HepG2 (cell line): Measurements from ENCODE around the gene ATP8A2. TPM values are rescaled to one million over a fixed set of nuclear protein-coding genes. Genes with fewer than 3 reads are reported as not detected.

Experiments
- ATAC-seq: fragments of 200-7000 bp; cut with Tn5 transposase; 3 replicates; pipeline ENCODE4 v1.9.1; 2020; ENCODE audit warnings: mild to moderate bottlenecking, moderate library complexity
- BruUV-seq: library from RNA; stranded (reverse); fragments of 400-500 nt; replicated peaks from 2 replicates; lab custom pipeline; 2021; lab: Mats Ljungman, UMichigan
- CTCF ChIA-PET: fragments of 300-600 bp; formaldehyde crosslinking; extraction: SDS; loops from one replicate; lab custom pipeline; 2021; ENCODE audit warnings: low total read pairs, inconsistent platforms, low intra/inter-chr PET ratio; lab: Yijun Ruan, JAX
- POLR2A ChIA-PET: fragments of 350-600 bp; sonication (Branson Sonifier 250); formaldehyde crosslinking; loops from one replicate; lab custom pipeline; 2020; ENCODE audit warnings: antibody characterized with exemption, inconsistent platforms; lab: Yijun Ruan, JAX
- DNase-seq: peaks from one replicate; pipeline ENCODE4 v3.0.0-alpha.2; 2015; ENCODE audit warnings: low spot score
- FAIRE-seq: peaks from 3 replicates; lab custom pipeline; 2011; peaks lifted over from hg19 to GRCh38; lab: Jason Lieb, UNC
- H2AFZ ChIP-seq: one replicate; pipeline ENCODE4 v1.6.1; 2011; ENCODE audit warnings: low read length, inconsistent platforms
- H3K27ac ChIP-seq: fragments of 300-600 bp; 3 replicates; pipeline ENCODE4 v1.8.0; 2011; ENCODE audit warnings: mixed run types, mild to moderate bottlenecking, mixed read lengths, low read length, inconsistent platforms; ENCODE audit not compliant: insufficient read depth; ENCODE audit errors: extremely low read length
- H3K27me3 ChIP-seq, 2 experiments: fragments of 200-600 bp in 1 of 2; 2 replicates in 1 of 2; 3 replicates in 1 of 2; pipeline versions ENCODE4 v1.6.0 to v1.8.0; 2011; ENCODE audit warnings: low read length in 2 of 2, mild to moderate bottlenecking in 2 of 2, moderate library complexity in 2 of 2, inconsistent platforms in 1 of 2; ENCODE audit not compliant: insufficient read depth in 2 of 2, control insufficient read depth in 1 of 2
- H3K36me3 ChIP-seq, 2 experiments: fragments of 200-600 bp in 1 of 2; replicated peaks in 1 of 2; 2 replicates in 1 of 2; 3 replicates in 1 of 2; pipeline versions ENCODE4 v1.5.1 to v1.8.0; 2011; ENCODE audit warnings: low read length in 2 of 2, inconsistent platforms in 1 of 2; ENCODE audit not compliant: insufficient read depth in 2 of 2, control insufficient read depth in 1 of 2
- H3K4me1 ChIP-seq: 2 replicates; pipeline ENCODE4 v1.5.1; 2012; ENCODE audit warnings: low read length, inconsistent platforms; ENCODE audit not compliant: insufficient read depth
- H3K4me2 ChIP-seq: 2 replicates; pipeline ENCODE4 v1.6.0; 2011; ENCODE audit warnings: low read depth, low read length, inconsistent platforms
- H3K4me3 ChIP-seq, 3 experiments: fragments of 200-600 bp in 1 of 3; sonication (generic), shearing (Covaris generic) in 1 of 3; replicated peaks in 1 of 3; 2 replicates each; pipeline ENCODE4 v1.5.1; 2011 to 2016; ENCODE audit warnings: low read length in 3 of 3, inconsistent platforms in 2 of 3, low read depth in 2 of 3, mild to moderate bottlenecking in 2 of 3, control low read depth in 1 of 3, mixed read lengths in 1 of 3; ENCODE audit not compliant: insufficient read depth in 1 of 3
- H3K79me2 ChIP-seq: one replicate; pipeline ENCODE4 v1.6.1; 2011; ENCODE audit warnings: low read length, inconsistent platforms; ENCODE audit not compliant: insufficient read depth
- H3K9ac ChIP-seq: 2 replicates; pipeline ENCODE4 v1.6.0; 2011; ENCODE audit warnings: mild to moderate bottlenecking, low read depth, low read length, inconsistent platforms; ENCODE audit not compliant: insufficient read depth
- H3K9me3 ChIP-seq: 2 replicates; pipeline ENCODE4 v1.5.1; 2012; ENCODE audit warnings: mild to moderate bottlenecking, low read length
- H4K20me1 ChIP-seq: 2 replicates; pipeline ENCODE4 v1.6.0; 2011; ENCODE audit warnings: inconsistent platforms, mild to moderate bottlenecking, low read length, moderate library complexity; ENCODE audit not compliant: insufficient read depth
- KAT7 ChIP-seq: IDR thresholded peaks from 2 replicates; pipeline ENCODE4 v1.6.1; 2018; ENCODE audit warnings: borderline replicate concordance, missing compliant biosample characterization
- MAFF ChIP-seq: IDR thresholded peaks from 2 replicates; pipeline ENCODE4 v1.6.1; 2011; ENCODE audit warnings: low read depth, low read length, improper control_type of control experiment
- MAFK ChIP-seq, 2 experiments: IDR thresholded peaks in 1 of 2; conservative IDR thresholded peaks in 1 of 2; 2 replicates each; pipeline ENCODE4 v1.6.1; 2011; ENCODE audit warnings: improper control_type of control experiment in 2 of 2, low read length in 2 of 2
- MAZ ChIP-seq, 2 experiments: sonication (generic) in 1 of 2; formaldehyde crosslinking in 1 of 2; IDR thresholded peaks; 2 replicates each; pipeline versions ENCODE4 v1.5.0 to v1.6.1; 2012 to 2020; ENCODE audit warnings: low read depth in 2 of 2, mild to moderate bottlenecking in 2 of 2, borderline replicate concordance in 1 of 2, improper control_type of control experiment in 1 of 2, low read length in 1 of 2, missing genetic modification reagents in 1 of 2, moderate library complexity in 1 of 2
- MBD4 ChIP-seq: IDR thresholded peaks from 2 replicates; pipeline ENCODE4 v1.6.1; 2012; ENCODE audit warnings: low read length, inconsistent platforms, borderline replicate concordance
- MYNN ChIP-seq: sonication (generic); formaldehyde crosslinking; IDR thresholded peaks from 2 replicates; pipeline ENCODE4 v1.4.0; 2020; ENCODE audit warnings: mild to moderate bottlenecking, low read depth, missing genetic modification reagents
- PHF5A ChIP-seq: IDR thresholded peaks from one replicate; pipeline ENCODE4 v1.6.1; 2018; ENCODE audit warnings: low read depth, missing genetic modification reagents; ENCODE audit not compliant: unreplicated experiment
- RFXANK ChIP-seq: IDR thresholded peaks from 2 replicates; pipeline ENCODE4 v1.6.1; 2016
- ZNF367 ChIP-seq: sonication (generic); formaldehyde crosslinking; IDR thresholded peaks from 2 replicates; pipeline ENCODE4 v1.4.0; 2020; ENCODE audit warnings: missing genetic modification reagents, borderline replicate concordance
- ZNF549 ChIP-seq: sonication (generic); formaldehyde crosslinking; IDR thresholded peaks from 2 replicates; pipeline ENCODE4 v1.5.0; 2020; ENCODE audit warnings: missing genetic modification reagents
- ZNF879 ChIP-seq: sonication (generic); formaldehyde crosslinking; IDR thresholded peaks from 2 replicates; pipeline ENCODE4 v1.8.1; 2023; ENCODE audit warnings: missing genetic modification reagents
- WGBS: methylation state at CpG from one replicate; pipeline ENCODE4 v1.1.6; 2017; ENCODE audit warnings: low lambda C conversion rate; 5-methylcytosine and 5-hydroxymethylcytosine counted together
- in situ Hi-C: cut with HindIII; loops from 2 replicates; pipeline ENCODE4 v1.10.0; 2017; ENCODE audit warnings: low pct_unique_long_range_greater_than_20kb; ENCODE audit not compliant: extremely low pct_ligation_motif_present
- intact Hi-C: fragments of 100-400 bp; cut with micrococcal nuclease; formaldehyde crosslinking; loops from one replicate; pipeline ENCODE4 v1.10.0; 2022; ENCODE audit not compliant: unreplicated experiment
- polyA plus RNA-seq, 8 experiments: library from polyadenylated mRNA; depleted of rRNA in 3 of 8; stranded (reverse) in 7 of 8; unstranded in 1 of 8; fragments of >200 nt; fragmentation: Illumina TruSeq in 4 of 8; extraction: Trizol in 4 of 8; gene quantifications; 2 replicates each; pipeline versions ENCODE4 v1.2.1 to v1.2.3, GENCODE V29; 2011 to 2016; ENCODE audit warnings: low read depth in 4 of 8, missing spikeins in 1 of 8, mixed read lengths in 1 of 8; ENCODE audit not compliant: insufficient read depth in 1 of 8
- total RNA-seq, 5 experiments: library from RNA; depleted of rRNA; stranded (reverse); fragments of >200 nt; fragmentation: Illumina TruSeq; extraction: Trizol; gene quantifications; 2 replicates each; pipeline ENCODE4 v1.2.3, GENCODE V29; 2016; ENCODE audit warnings: low read depth in 1 of 5
- TF ChIP-seq, protein P1 (sequence below): sonication (generic); formaldehyde crosslinking; IDR thresholded peaks from 2 replicates; pipeline ENCODE4 v1.5.1; 2020; ENCODE audit warnings: missing genetic modification reagents, mild to moderate bottlenecking, borderline replicate concordance
- TF ChIP-seq, protein P2 (sequence below): sonication (generic); formaldehyde crosslinking; IDR thresholded peaks from 2 replicates; pipeline ENCODE4 v1.4.0; 2020; ENCODE audit warnings: mild to moderate bottlenecking, missing genetic modification reagents
- TF ChIP-seq, protein P3 (sequence below): sonication (generic); formaldehyde crosslinking; conservative IDR thresholded peaks from 2 replicates; pipeline ENCODE4 v1.4.0; 2020; ENCODE audit warnings: missing genetic modification reagents

Gene ATP8A2
- total and polyA plus RNA-seq, 2 of the 13 experiments (the other 11 are each of a cell fraction or from before 2014, with no cell fraction given) = 0.09 TPM; not detected in 1

DNA sequence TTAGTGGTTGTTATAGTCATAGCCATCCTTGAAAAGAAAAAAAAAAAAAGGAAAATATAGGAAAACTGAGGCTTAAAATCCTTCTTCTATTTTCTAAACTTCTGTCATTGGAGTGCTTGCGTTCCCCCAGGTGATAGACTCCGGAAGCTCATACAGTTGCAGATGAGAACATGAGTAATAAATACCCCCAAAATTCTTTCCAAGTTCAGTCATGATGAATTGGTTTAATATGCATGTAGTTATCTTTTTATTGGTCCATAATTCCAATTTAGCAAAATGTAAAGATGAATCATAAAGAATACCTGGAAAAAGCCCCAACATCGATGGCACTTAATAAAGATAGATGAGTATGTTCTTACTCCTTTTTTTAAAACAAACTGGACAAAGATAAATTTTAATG lies 487.8 kb downstream of the ATP8A2 start (continued):
- no peak for TF ChIP-seq MAZ (IDR thresholded peaks at IDR 0.05; ENCODE audit: borderline replicate concordance, low read depth, low read length)
- no peak for TF ChIP-seq MAZ (CRISPR knock-in tag; IDR thresholded peaks at IDR 0.05; ENCODE audit: low read depth)
- TF ChIP-seq KAT7 (CRISPR knock-in tag) = no peak
- TF ChIP-seq PHF5A (CRISPR knock-in tag) = no peak

DNA sequence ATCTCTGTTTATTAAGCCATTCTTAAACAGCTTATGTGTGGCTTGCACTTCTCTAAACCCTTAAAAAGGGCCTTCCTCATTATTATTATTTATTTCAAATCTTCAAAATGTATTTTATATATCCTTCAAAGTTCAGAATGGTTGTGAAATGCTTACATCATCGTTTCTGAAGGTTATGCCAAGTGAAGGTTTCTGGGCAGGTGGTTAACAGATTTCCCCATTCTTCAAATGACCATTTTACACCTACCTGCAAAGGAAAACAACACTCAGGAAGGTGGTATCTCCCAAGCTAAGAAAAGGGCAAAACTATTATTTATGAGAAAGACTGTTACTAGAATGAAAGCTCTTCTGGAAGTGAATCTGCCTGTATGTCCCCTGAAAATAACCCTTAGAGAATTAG lies 488.5 kb downstream of the ATP8A2 start:
- FAIRE-seq = no peak
- Histone ChIP-seq H2AFZ (no peak overlapping the region), H4K20me1 (no peaks in the 10 kb centered on the region), H3K9me3 (no peaks in the 10 kb centered on the region), H3K27me3 (peaks cover 0 to 3% of the 10 kb centered on the region in 2 experiments; a peak in 1 of 5 replicates), H3K79me2 (no peaks in the 10 kb centered on the region), H3K36me3 (no peaks in the 10 kb centered on the region), H3K4me2 (no peak overlapping the region), H3K9ac (no peak overlapping the region), H3K27ac (no peak overlapping the region), H3K4me3 (no peak overlapping the region), H3K4me1 (no peaks in the 10 kb centered on the region)
- no peak for ATAC-seq
- ChIA-PET CTCF (no interaction called here), POLR2A (no interaction called here)
- intact Hi-C loops = no loop called here
- in situ Hi-C loops = no loop called here
- 0% methylated on average over 1 of the region's 1 CpG for WGBS
- TF ChIP-seq MBD4 = no peak
- TF ChIP-seq ZNF879 (CRISPR knock-in tag) = no peak
- TF ChIP-seq, protein P1, sequence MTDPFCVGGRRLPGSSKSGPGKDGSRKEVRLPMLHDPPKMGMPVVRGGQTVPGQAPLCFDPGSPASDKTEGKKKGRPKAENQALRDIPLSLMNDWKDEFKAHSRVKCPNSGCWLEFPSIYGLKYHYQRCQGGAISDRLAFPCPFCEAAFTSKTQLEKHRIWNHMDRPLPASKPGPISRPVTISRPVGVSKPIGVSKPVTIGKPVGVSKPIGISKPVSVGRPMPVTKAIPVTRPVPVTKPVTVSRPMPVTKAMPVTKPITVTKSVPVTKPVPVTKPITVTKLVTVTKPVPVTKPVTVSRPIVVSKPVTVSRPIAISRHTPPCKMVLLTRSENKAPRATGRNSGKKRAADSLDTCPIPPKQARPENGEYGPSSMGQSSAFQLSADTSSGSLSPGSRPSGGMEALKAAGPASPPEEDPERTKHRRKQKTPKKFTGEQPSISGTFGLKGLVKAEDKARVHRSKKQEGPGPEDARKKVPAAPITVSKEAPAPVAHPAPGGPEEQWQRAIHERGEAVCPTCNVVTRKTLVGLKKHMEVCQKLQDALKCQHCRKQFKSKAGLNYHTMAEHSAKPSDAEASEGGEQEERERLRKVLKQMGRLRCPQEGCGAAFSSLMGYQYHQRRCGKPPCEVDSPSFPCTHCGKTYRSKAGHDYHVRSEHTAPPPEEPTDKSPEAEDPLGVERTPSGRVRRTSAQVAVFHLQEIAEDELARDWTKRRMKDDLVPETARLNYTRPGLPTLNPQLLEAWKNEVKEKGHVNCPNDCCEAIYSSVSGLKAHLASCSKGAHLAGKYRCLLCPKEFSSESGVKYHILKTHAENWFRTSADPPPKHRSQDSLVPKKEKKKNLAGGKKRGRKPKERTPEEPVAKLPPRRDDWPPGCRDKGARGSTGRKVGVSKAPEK = no peak
- TF ChIP-seq MAFF = peak; percentile 46; the same call in 1 of the 2 replicates
- no peak for TF ChIP-seq MYNN
- TF ChIP-seq ZNF549 = no peak
- TF ChIP-seq, protein P2, sequence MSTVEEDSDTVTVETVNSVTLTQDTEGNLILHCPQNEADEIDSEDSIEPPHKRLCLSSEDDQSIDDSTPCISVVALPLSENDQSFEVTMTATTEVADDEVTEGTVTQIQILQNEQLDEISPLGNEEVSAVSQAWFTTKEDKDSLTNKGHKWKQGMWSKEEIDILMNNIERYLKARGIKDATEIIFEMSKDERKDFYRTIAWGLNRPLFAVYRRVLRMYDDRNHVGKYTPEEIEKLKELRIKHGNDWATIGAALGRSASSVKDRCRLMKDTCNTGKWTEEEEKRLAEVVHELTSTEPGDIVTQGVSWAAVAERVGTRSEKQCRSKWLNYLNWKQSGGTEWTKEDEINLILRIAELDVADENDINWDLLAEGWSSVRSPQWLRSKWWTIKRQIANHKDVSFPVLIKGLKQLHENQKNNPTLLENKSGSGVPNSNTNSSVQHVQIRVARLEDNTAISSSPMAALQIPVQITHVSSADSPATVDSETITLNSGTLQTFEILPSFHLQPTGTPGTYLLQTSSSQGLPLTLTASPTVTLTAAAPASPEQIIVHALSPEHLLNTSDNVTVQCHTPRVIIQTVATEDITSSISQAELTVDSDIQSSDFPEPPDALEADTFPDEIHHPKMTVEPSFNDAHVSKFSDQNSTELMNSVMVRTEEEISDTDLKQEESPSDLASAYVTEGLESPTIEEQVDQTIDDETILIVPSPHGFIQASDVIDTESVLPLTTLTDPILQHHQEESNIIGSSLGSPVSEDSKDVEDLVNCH (CRISPR knock-in tag) = no peak
- TF ChIP-seq ZNF367 (CRISPR knock-in tag) = no peak
- peak; percentile 62 to 76 for TF ChIP-seq MAFK (conservative IDR thresholded peaks at IDR 0.05 in 1 of 2, IDR thresholded peaks at IDR 0.05 in 1 of 2; ENCODE audit: low read length in 2 of 2)
- TF ChIP-seq RFXANK (CRISPR knock-in tag) = no peak
- TF ChIP-seq, protein P3, sequence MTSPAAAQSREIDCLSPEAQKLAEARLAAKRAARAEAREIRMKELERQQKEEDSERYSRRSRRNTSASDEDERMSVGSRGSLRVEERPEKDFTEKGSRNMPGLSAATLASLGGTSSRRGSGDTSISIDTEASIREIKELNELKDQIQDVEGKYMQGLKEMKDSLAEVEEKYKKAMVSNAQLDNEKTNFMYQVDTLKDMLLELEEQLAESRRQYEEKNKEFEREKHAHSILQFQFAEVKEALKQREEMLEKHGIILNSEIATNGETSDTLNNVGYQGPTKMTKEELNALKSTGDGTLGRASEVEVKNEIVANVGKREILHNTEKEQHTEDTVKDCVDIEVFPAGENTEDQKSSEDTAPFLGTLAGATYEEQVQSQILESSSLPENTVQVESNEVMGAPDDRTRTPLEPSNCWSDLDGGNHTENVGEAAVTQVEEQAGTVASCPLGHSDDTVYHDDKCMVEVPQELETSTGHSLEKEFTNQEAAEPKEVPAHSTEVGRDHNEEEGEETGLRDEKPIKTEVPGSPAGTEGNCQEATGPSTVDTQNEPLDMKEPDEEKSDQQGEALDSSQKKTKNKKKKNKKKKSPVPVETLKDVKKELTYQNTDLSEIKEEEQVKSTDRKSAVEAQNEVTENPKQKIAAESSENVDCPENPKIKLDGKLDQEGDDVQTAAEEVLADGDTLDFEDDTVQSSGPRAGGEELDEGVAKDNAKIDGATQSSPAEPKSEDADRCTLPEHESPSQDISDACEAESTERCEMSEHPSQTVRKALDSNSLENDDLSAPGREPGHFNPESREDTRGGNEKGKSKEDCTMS (CRISPR knock-in tag) = no peak
- BruUV-seq = no TSS peak
- no peak for DNase-seq
